SK-N-SH treated with all-trans-retinoic acid at 6 μM for 48 hours (cell line): Measurements from ENCODE around the gene S100A14.

Experiments
- ARNTL ChIP-seq: fragments of 450-650 bp; formaldehyde crosslinking; IDR thresholded peaks from 2 replicates; pipeline ENCODE4 v1.5.0; 2020; ENCODE audit warnings: low read depth, mild to moderate bottlenecking, moderate library complexity, borderline replicate concordance
- BACH2 ChIP-seq: fragments of 250-450 bp; sonication (Bioruptor Pico); IDR thresholded peaks from 2 replicates; pipeline ENCODE4 v1.9.0; 2021; ENCODE audit warnings: mild to moderate bottlenecking, borderline replicate concordance
- OSR1 ChIP-seq: fragments of 250-450 bp; sonication (Bioruptor Pico); IDR thresholded peaks from 2 replicates; pipeline ENCODE4 v1.8.0; 2022; ENCODE audit warnings: moderate library complexity, mild to moderate bottlenecking, inconsistent platforms
- RARB ChIP-seq: fragments of 250-450 bp; sonication (Bioruptor Pico); IDR thresholded peaks from 2 replicates; pipeline ENCODE4 v1.8.0; 2021; ENCODE audit warnings: mild to moderate bottlenecking, moderate library complexity
- SNAI2 ChIP-seq: fragments of 250-450 bp; sonication (Bioruptor Pico); IDR thresholded peaks from 2 replicates; pipeline ENCODE4 v1.5.0; 2020; ENCODE audit warnings: mild to moderate bottlenecking, moderate library complexity
- TCF4 ChIP-seq: fragments of 250-450 bp; sonication (Bioruptor Pico); IDR thresholded peaks from 2 replicates; pipeline ENCODE4 v1.8.0; 2021; ENCODE audit warnings: mild to moderate bottlenecking, moderate library complexity, borderline replicate concordance
- TOX ChIP-seq: fragments of 250-450 bp; sonication (Bioruptor Pico); IDR thresholded peaks from 2 replicates; pipeline ENCODE4 v1.8.0; 2021; ENCODE audit warnings: mild to moderate bottlenecking, moderate library complexity, borderline replicate concordance
- ZC3H10 ChIP-seq: fragments of 250-450 bp; sonication (Bioruptor Pico); IDR thresholded peaks from 2 replicates; pipeline ENCODE4 v1.5.1; 2021; ENCODE audit warnings: mild to moderate bottlenecking, moderate library complexity
- ZFP30 ChIP-seq: fragments of 450-650 bp; formaldehyde crosslinking; IDR thresholded peaks from 2 replicates; pipeline ENCODE4 v1.5.0; 2022; ENCODE audit warnings: mild to moderate bottlenecking, moderate library complexity

GRCh38 chr1:153571706-153572105, 44.4 kb downstream of the S100A14 start:
- TF ChIP-seq ZC3H10 (CRISPR knock-in tag) (no peak), ARNTL (CRISPR knock-in tag) (no peak), ZFP30 (no peak), SNAI2 (no peak), TOX (CRISPR knock-in tag) (no peak), OSR1 (CRISPR knock-in tag) (no peak), RARB (CRISPR knock-in tag) (no peak), BACH2 (CRISPR knock-in tag) (no peak), TCF4 (CRISPR knock-in tag) (no peak)
